ENCODE measurements around the gene CILP. TPM values are rescaled to one million over a fixed set of nuclear protein-coding genes. Genes with fewer than 3 reads are reported as not detected.

Gene CILP
- total and polyA plus RNA-seq, 7 donors: 0.92 to 205 (median 26.7) TPM

- no peak for TF ChIP-seq CTCF (IDR thresholded peaks at IDR 0.05)
- TF ChIP-seq POLR2AphosphoS5 (IDR thresholded peaks at IDR 0.05): no peak
- TF ChIP-seq EP300 (IDR thresholded peaks at IDR 0.05): no peak
- TF ChIP-seq POLR2A (IDR thresholded peaks at IDR 0.05): no peak
- 85 to 86% methylated on average over 10 of the region's 10 CpGs for WGBS, 2 donors
- DNase-seq: no peak
- no peak overlapping the region for H3K27ac ChIP-seq
- no peaks in the 10 kb centered on the region for H3K9me3 ChIP-seq
- no peaks in the 10 kb centered on the region for H3K4me1 ChIP-seq
- intact Hi-C loops (cut with DNase I): no loop called here
- H3K27me3 ChIP-seq: no peaks in the 10 kb centered on the region
- H3K4me3 ChIP-seq: no peak overlapping the region
- no peaks in the 10 kb centered on the region for H3K36me3 ChIP-seq
Measured at GRCh38 chr15:65217526-65218482, 6.5 kb upstream of the CILP start.

- intact Hi-C loops (cut with DNase I): no loop called here
- no peaks in the 10 kb centered on the region for H3K36me3 ChIP-seq
- no peak overlapping the region for H3K27ac ChIP-seq
- H3K27me3 ChIP-seq: no peaks in the 10 kb centered on the region
- no peaks in the 10 kb centered on the region for H3K9me3 ChIP-seq
- no peak overlapping the region for H3K4me3 ChIP-seq
- no peak for DNase-seq
- H3K4me1 ChIP-seq: peaks cover 0 to 18% (median 14%) of the 10 kb centered on the region in 4 donors
- TF ChIP-seq POLR2A (IDR thresholded peaks at IDR 0.05) (no peak), POLR2AphosphoS5 (IDR thresholded peaks at IDR 0.05) (no peak), CTCF (IDR thresholded peaks at IDR 0.05) (no peak), EP300 (IDR thresholded peaks at IDR 0.05) (no peak)
Measured at GRCh38 chr15:65215496-65215895, 4.2 kb upstream of the CILP start.

- WGBS, 2 donors: 84 to 90% methylated on average over 4 of the region's 4 CpGs
- Histone ChIP-seq H3K36me3 (no peaks in the 10 kb centered on the region), H3K27ac (no peak overlapping the region), H3K27me3 (no peaks in the 10 kb centered on the region), H3K4me3 (no peak overlapping the region), H3K9me3 (no peaks in the 10 kb centered on the region), H3K4me1 (peaks cover 0 to 22% (median 15%) of the 10 kb centered on the region in 4 donors)
- intact Hi-C loops (cut with DNase I): loop anchor here (5.0 kb wide), 1 partner anchor 43 kb away; no protein-coding TSS in a partner anchor
- TF ChIP-seq POLR2AphosphoS5 (IDR thresholded peaks at IDR 0.05): no peak
- TF ChIP-seq CTCF (IDR thresholded peaks at IDR 0.05): no peak
- no peak for TF ChIP-seq POLR2A (IDR thresholded peaks at IDR 0.05)
- TF ChIP-seq EP300 (IDR thresholded peaks at IDR 0.05): no peak
- no peak for DNase-seq
Measured at GRCh38 chr15:65214010-65214409, 2.7 kb upstream of the CILP start.

GRCh38 chr15:65213241-65213640, 2.0 kb upstream of the CILP start:
- DNase-seq: peak; percentile 63
- intact Hi-C loops (cut with DNase I): loop anchor here (5.0 kb wide), 1 partner anchor 44 kb away; no protein-coding TSS in a partner anchor
- no peaks in the 10 kb centered on the region for H3K9me3 ChIP-seq

GRCh38 chr15:65212097-65212496, 824 bp upstream of the CILP start:
- peak overlapping the region; percentile 24 to 59 (median 50) for H3K27ac ChIP-seq
- intact Hi-C loops (cut with DNase I): loop anchor here (5.0 kb wide), 1 partner anchor 45 kb away; no protein-coding TSS in a partner anchor
- 60 to 67% methylated on average over 5 of the region's 5 CpGs for WGBS, 2 donors

More at GRCh38 chr15:65213241-65213640, 2.0 kb upstream of the CILP start:
- Histone ChIP-seq H3K4me1 (peaks cover 0 to 22% (median 15%) of the 10 kb centered on the region in 4 donors), H3K27ac (no peak overlapping the region), H3K27me3 (no peaks in the 10 kb centered on the region), H3K4me3 (no peak overlapping the region), H3K36me3 (no peaks in the 10 kb centered on the region)
- whole genome bisulfite sequencing, 2 donors: 83 to 89% methylated on average over 2 of the region's 2 CpGs
- no peak for TF ChIP-seq POLR2AphosphoS5 (IDR thresholded peaks at IDR 0.05)
- TF ChIP-seq POLR2A (IDR thresholded peaks at IDR 0.05): no peak

More at GRCh38 chr15:65212097-65212496, 824 bp upstream of the CILP start:
- Histone ChIP-seq H3K9me3 (no peaks in the 10 kb centered on the region), H3K27me3 (no peaks in the 10 kb centered on the region), H3K4me1 (peaks cover 0 to 32% (median 24%) of the 10 kb centered on the region in 4 donors), H3K36me3 (no peaks in the 10 kb centered on the region), H3K4me3 (no peak overlapping the region)
- TF ChIP-seq EP300 (IDR thresholded peaks at IDR 0.05) (no peak), POLR2A (IDR thresholded peaks at IDR 0.05) (no peak), CTCF (IDR thresholded peaks at IDR 0.05) (no peak), POLR2AphosphoS5 (IDR thresholded peaks at IDR 0.05) (no peak)
- DNase-seq: peak; percentile 36

Measured in sigmoid colon (tissue), 7 donors.